ENCODE results near the gene IMMP2L.

IMMP2L gene

GRCh38 chr7:110975486-110975885, 586.8 kb downstream of the IMMP2L start:
- no peak for TF ChIP-seq CTCF (IDR thresholded peaks at IDR 0.05; ENCODE audit: low read depth, low read length)
- DNase-seq (ENCODE audit: extremely low read depth, low read depth): no peak

- DNase-seq (ENCODE audit: extremely low read depth, low read depth): no peak
- TF ChIP-seq CTCF (IDR thresholded peaks at IDR 0.05; ENCODE audit: low read depth, low read length): no peak
Observed at GRCh38 chr7:110974441-110974840, 587.9 kb downstream of the IMMP2L start.

- no peak for DNase-seq (ENCODE audit: extremely low read depth, low read depth)
- TF ChIP-seq CTCF (IDR thresholded peaks at IDR 0.05; ENCODE audit: low read depth, low read length): no peak
Observed at GRCh38 chr7:110973196-110973990, 588.9 kb downstream of the IMMP2L start.

GRCh38 chr7:110964775-110965174, 597.5 kb downstream of the IMMP2L start:
- DNase-seq (ENCODE audit: extremely low read depth, low read depth): no peak
- TF ChIP-seq CTCF (IDR thresholded peaks at IDR 0.05; ENCODE audit: low read depth, low read length): no peak

GRCh38 chr7:110962826-110963225, 599.5 kb downstream of the IMMP2L start:
- no peak for DNase-seq (ENCODE audit: extremely low read depth, low read depth)
- no peak for TF ChIP-seq CTCF (IDR thresholded peaks at IDR 0.05; ENCODE audit: low read depth, low read length)

GRCh38 chr7:110962374-110962773, 599.9 kb downstream of the IMMP2L start:
- TF ChIP-seq CTCF (IDR thresholded peaks at IDR 0.05; ENCODE audit: low read depth, low read length): no peak
- DNase-seq (ENCODE audit: extremely low read depth, low read depth): no peak

GRCh38 chr7:110960811-110961210, 601.5 kb downstream of the IMMP2L start:
- no peak for TF ChIP-seq CTCF (IDR thresholded peaks at IDR 0.05; ENCODE audit: low read depth, low read length)
- no peak for DNase-seq (ENCODE audit: extremely low read depth, low read depth)
